Activated naive CD4-positive, alpha-beta T cell treated with anti-CD3 and anti-CD28 coated beads, Interleukin-2, amount 10 ng/mL, durations not matched to agents 7 days and 5 days (primary cell): ENCODE results near the gene ADCY10.
"Not testable (repeated sequence)": the region's sequence is repeated elsewhere in the genome, so short reads cannot be mapped to it uniquely, and the experiment has no call there.

ENCODE experiments used
- CTCF ChIA-PET: fragments of 350-600 bp; sonication (Branson Sonifier 250); formaldehyde crosslinking; loops from one replicate; lab custom pipeline; 2021; ENCODE audit warnings: antibody characterized with exemption; lab: Charles Lee
- DNase-seq: peaks from one replicate; pipeline ENCODE4 v3.0.0-alpha.2; 2020
- H3K27ac Mint-ChIP-seq: one replicate; pipeline ENCODE4 v1.8.0; 2021; ENCODE audit warnings: mild to moderate bottlenecking, moderate library complexity, mixed read lengths
- H3K27me3 Mint-ChIP-seq: one replicate; pipeline ENCODE4 v1.8.0; 2021; ENCODE audit warnings: mild to moderate bottlenecking, mixed read lengths
- H3K36me3 Mint-ChIP-seq: one replicate; pipeline ENCODE4 v1.8.0; 2021; ENCODE audit warnings: mixed read lengths
- H3K4me1 Mint-ChIP-seq: one replicate; pipeline ENCODE4 v1.8.0; 2021; ENCODE audit warnings: mixed read lengths
- H3K4me3 Mint-ChIP-seq: one replicate; pipeline ENCODE4 v1.8.0; 2021; ENCODE audit warnings: mild to moderate bottlenecking, moderate library complexity, mixed read lengths
- H3K9me3 Mint-ChIP-seq: one replicate; pipeline ENCODE4 v1.8.0; 2021; ENCODE audit warnings: mixed read lengths

The ADCY10 gene

GRCh38 chr1:167808690-167809089 lies 105.2 kb downstream of the ADCY10 start:
- H3K36me3 Mint-ChIP-seq = peaks cover 2% of the 10 kb centered on the region

GRCh38 chr1:167808104-167808503 lies 105.8 kb downstream of the ADCY10 start:
- Mint-ChIP-seq H3K4me3 (no peak overlapping the region), H3K4me1 (peaks cover 25% of the 10 kb centered on the region), H3K9me3 (peaks cover 6% of the 10 kb centered on the region), H3K36me3 (peaks cover 2% of the 10 kb centered on the region), H3K27me3 (peaks cover 23% of the 10 kb centered on the region), H3K27ac (no peak overlapping the region)
- CTCF ChIA-PET = interaction anchor here (1.4 kb wide), 1 partner anchor 91 kb away, joined by 3 read pairs; no protein-coding TSS in a partner anchor
- DNase-seq = no peak

More at GRCh38 chr1:167808690-167809089, 105.2 kb downstream of the ADCY10 start:
- H3K4me1 Mint-ChIP-seq = peaks cover 20% of the 10 kb centered on the region
- H3K9me3 Mint-ChIP-seq = peaks cover 7% of the 10 kb centered on the region
- peaks cover 27% of the 10 kb centered on the region for H3K27me3 Mint-ChIP-seq
- H3K4me3 Mint-ChIP-seq = no peak overlapping the region
- no peak for DNase-seq
- no peak overlapping the region for H3K27ac Mint-ChIP-seq
- CTCF ChIA-PET = interaction anchor here (1.4 kb wide), 1 partner anchor 92 kb away, joined by 3 read pairs; no protein-coding TSS in a partner anchor

- CTCF ChIA-PET, H3K27ac Mint-ChIP-seq, H3K9me3 Mint-ChIP-seq, DNase-seq, H3K36me3 Mint-ChIP-seq, H3K4me3 Mint-ChIP-seq: not testable (repeated sequence)
- H3K27me3 Mint-ChIP-seq = peaks cover 10% of the 10 kb centered on the region
- H3K4me1 Mint-ChIP-seq = peaks cover 33% of the 10 kb centered on the region
Observed at GRCh38 chr1:167806676-167807075, 107.3 kb downstream of the ADCY10 start.

GRCh38 chr1:167806235-167806634 lies 107.7 kb downstream of the ADCY10 start:
- H3K36me3 Mint-ChIP-seq, H3K4me3 Mint-ChIP-seq, CTCF ChIA-PET, H3K27ac Mint-ChIP-seq, H3K9me3 Mint-ChIP-seq, H3K27me3 Mint-ChIP-seq, DNase-seq: not testable (repeated sequence)
- peaks cover 33% of the 10 kb centered on the region for H3K4me1 Mint-ChIP-seq

- no peaks in the 10 kb centered on the region for H3K36me3 Mint-ChIP-seq
- peaks cover 6% of the 10 kb centered on the region for H3K27me3 Mint-ChIP-seq
- peaks cover 33% of the 10 kb centered on the region for H3K4me1 Mint-ChIP-seq
- CTCF ChIA-PET = interaction anchor here (1.2 to 3.2 kb wide), 2 partner anchors 91 to 131 kb away, joined by 4 to 13 read pairs; partner anchors contain the start of gene DCAF6
- peak; percentile 35 for DNase-seq
- H3K9me3 Mint-ChIP-seq = no peaks in the 10 kb centered on the region
- peak overlapping the region; percentile 4 for H3K4me3 Mint-ChIP-seq
- peak overlapping the region; percentile 89 for H3K27ac Mint-ChIP-seq
Observed at GRCh38 chr1:167805041-167805556, 108.8 kb downstream of the ADCY10 start.

GRCh38 chr1:167803358-167804207 lies 110.4 kb downstream of the ADCY10 start:
- peak overlapping the region; percentile 45 for H3K27ac Mint-ChIP-seq
- H3K9me3 Mint-ChIP-seq = no peaks in the 10 kb centered on the region
- H3K4me1 Mint-ChIP-seq = peaks cover 33% of the 10 kb centered on the region
- no peaks in the 10 kb centered on the region for H3K36me3 Mint-ChIP-seq
- CTCF ChIA-PET = interaction anchor here (0.6 to 3.2 kb wide), 7 partner anchors 19 to 202 kb away, joined by 3 to 13 read pairs (median 4); partner anchors contain the start of gene DCAF6
- peaks cover 3% of the 10 kb centered on the region for H3K27me3 Mint-ChIP-seq
- peak overlapping the region; percentile 18 for H3K4me3 Mint-ChIP-seq
- DNase-seq = peak; percentile 90

GRCh38 chr1:167802235-167802634 lies 111.7 kb downstream of the ADCY10 start:
- Mint-ChIP-seq H3K27ac (no peak overlapping the region), H3K4me3 (no peak overlapping the region), H3K4me1 (peaks cover 34% of the 10 kb centered on the region), H3K9me3 (no peaks in the 10 kb centered on the region), H3K27me3 (peaks cover 3% of the 10 kb centered on the region), H3K36me3 (peaks cover 2% of the 10 kb centered on the region)
- DNase-seq = no peak
- CTCF ChIA-PET = interaction anchor here (0.9 to 3.2 kb wide), 3 partner anchors 17 to 88 kb away, joined by 4 to 13 read pairs (median 4); no protein-coding TSS in a partner anchor

GRCh38 chr1:167800251-167800650 lies 113.7 kb downstream of the ADCY10 start:
- no peaks in the 10 kb centered on the region for H3K9me3 Mint-ChIP-seq
- H3K4me3 Mint-ChIP-seq = no peak overlapping the region
- H3K27ac Mint-ChIP-seq = no peak overlapping the region
- H3K4me1 Mint-ChIP-seq = peaks cover 32% of the 10 kb centered on the region
- peaks cover 2% of the 10 kb centered on the region for H3K36me3 Mint-ChIP-seq
- DNase-seq = no peak
- CTCF ChIA-PET = interaction anchor here (1.0 to 1.9 kb wide), 2 partner anchors 200 to 282 kb away, joined by 3 to 6 read pairs; no protein-coding TSS in a partner anchor
- H3K27me3 Mint-ChIP-seq = no peaks in the 10 kb centered on the region

- Mint-ChIP-seq H3K4me1 (peaks cover 27% of the 10 kb centered on the region), H3K27me3 (no peaks in the 10 kb centered on the region), H3K4me3 (no peak overlapping the region), H3K36me3 (peaks cover 2% of the 10 kb centered on the region), H3K27ac (no peak overlapping the region), H3K9me3 (no peaks in the 10 kb centered on the region)
- CTCF ChIA-PET = interaction anchor here (0.6 to 1.9 kb wide), 2 partner anchors 95 to 282 kb away, joined by 3 to 6 read pairs; no protein-coding TSS in a partner anchor
- no peak for DNase-seq
Observed at GRCh38 chr1:167799747-167800146, 114.2 kb downstream of the ADCY10 start.

- no peak for DNase-seq
- Mint-ChIP-seq H3K27ac (no peak overlapping the region), H3K4me1 (peaks cover 19% of the 10 kb centered on the region), H3K27me3 (no peaks in the 10 kb centered on the region), H3K36me3 (peaks cover 2% of the 10 kb centered on the region), H3K9me3 (no peaks in the 10 kb centered on the region), H3K4me3 (no peak overlapping the region)
- CTCF ChIA-PET = interaction anchor here (0.6 kb wide), 1 partner anchor 94 kb away, joined by 3 read pairs; no protein-coding TSS in a partner anchor
Observed at GRCh38 chr1:167798952-167799351, 115.0 kb downstream of the ADCY10 start.

- Mint-ChIP-seq H3K36me3 (peaks cover 2% of the 10 kb centered on the region), H3K27me3 (no peaks in the 10 kb centered on the region), H3K27ac (no peak overlapping the region), H3K4me1 (peaks cover 5% of the 10 kb centered on the region), H3K4me3 (no peak overlapping the region), H3K9me3 (no peaks in the 10 kb centered on the region)
- CTCF ChIA-PET = interaction anchor here (0.9 to 1.3 kb wide), 6 partner anchors 15 to 285 kb away, joined by 3 to 4 read pairs (median 3); partner anchors contain the start of gene MPZL1
- DNase-seq = no peak
Observed at GRCh38 chr1:167797015-167797414, 116.9 kb downstream of the ADCY10 start.

- Mint-ChIP-seq H3K27me3 (no peaks in the 10 kb centered on the region), H3K36me3 (peaks cover 2% of the 10 kb centered on the region), H3K9me3 (no peaks in the 10 kb centered on the region), H3K27ac (no peak overlapping the region), H3K4me3 (no peak overlapping the region), H3K4me1 (peaks cover 5% of the 10 kb centered on the region)
- CTCF ChIA-PET = interaction anchor here (0.6 to 1.3 kb wide), 6 partner anchors 14 to 286 kb away, joined by 3 to 4 read pairs (median 3); no protein-coding TSS in a partner anchor
- DNase-seq = no peak
Observed at GRCh38 chr1:167795810-167796740, 117.9 kb downstream of the ADCY10 start.

GRCh38 chr1:167794043-167794442 lies 119.9 kb downstream of the ADCY10 start:
- CTCF ChIA-PET = interaction anchor here (0.9 kb wide), 1 partner anchor 79 kb away, joined by 4 read pairs; no protein-coding TSS in a partner anchor
- no peak for DNase-seq
- H3K9me3 Mint-ChIP-seq = no peaks in the 10 kb centered on the region
- H3K4me1 Mint-ChIP-seq = peaks cover 5% of the 10 kb centered on the region
- no peaks in the 10 kb centered on the region for H3K27me3 Mint-ChIP-seq
- no peak overlapping the region for H3K4me3 Mint-ChIP-seq
- peaks cover 10% of the 10 kb centered on the region for H3K36me3 Mint-ChIP-seq
- no peak overlapping the region for H3K27ac Mint-ChIP-seq
